IMR-90 (cell line): ENCODE measurements around the gene FOLR2. TPM values are rescaled to one million over a fixed set of nuclear protein-coding genes. Genes with fewer than 3 reads are reported as not detected.

Experiments used
- ATAC-seq: fragments of 200-7000 bp; cut with Tn5 transposase; 2 replicates; pipeline ENCODE4 v1.9.1; 2020; ENCODE audit warnings: low read depth, mild to moderate bottlenecking, moderate library complexity
- BruUV-seq: library from RNA; stranded (reverse); fragments of 400-500 nt; replicated peaks from 2 replicates; lab custom pipeline; 2021; lab: Mats Ljungman, UMichigan
- CTCF ChIA-PET: fragments of 300-600 bp; formaldehyde crosslinking; extraction: SDS; loops from one replicate; lab custom pipeline; 2021; ENCODE audit warnings: antibody characterized with exemption; lab: Yijun Ruan, JAX
- POLR2A ChIA-PET: fragments of 300-600 bp; sonication (Branson Sonifier 250); formaldehyde crosslinking; loops from one replicate; lab custom pipeline; 2022; ENCODE audit warnings: antibody characterized with exemption; ENCODE audit not compliant: unreplicated experiment; lab: Charles Lee
- DNase-seq: peaks from one replicate; pipeline ENCODE4 v3.0.0; 2013
- H2AFZ ChIP-seq: replicated peaks from 2 replicates; pipeline ENCODE3; 2013; ENCODE audit warnings: low read length, mild to moderate bottlenecking; ENCODE audit not compliant: poor library complexity
- H2AK5ac ChIP-seq: 2 replicates; pipeline ENCODE4 v1.6.1; 2013; ENCODE audit warnings: low read depth, low read length, inconsistent platforms
- H2AK9ac ChIP-seq: replicated peaks from 2 replicates; pipeline ENCODE3; 2013; ENCODE audit warnings: mild to moderate bottlenecking, low read depth, low read length, moderate library complexity; ENCODE audit not compliant: poor library complexity
- H2BK120ac ChIP-seq: 2 replicates; pipeline ENCODE4 v1.6.1; 2013; ENCODE audit warnings: low read depth, low read length, inconsistent platforms
- H2BK15ac ChIP-seq: 3 replicates; pipeline ENCODE4 v1.6.1; 2013; ENCODE audit warnings: low read depth, low read length, inconsistent platforms
- H2BK20ac ChIP-seq: 2 replicates; pipeline ENCODE4 v1.6.1; 2013; ENCODE audit warnings: low read depth, mild to moderate bottlenecking, inconsistent platforms, low read length, moderate library complexity
- H2BK5ac ChIP-seq: 2 replicates; pipeline ENCODE4 v1.6.1; 2013; ENCODE audit warnings: mild to moderate bottlenecking, low read depth, low read length, inconsistent platforms; ENCODE audit not compliant: poor library complexity, severe bottlenecking
- H3K14ac ChIP-seq: replicated peaks from 2 replicates; pipeline ENCODE4 v1.6.1; 2013; ENCODE audit warnings: low read depth, low read length, inconsistent platforms
- H3K18ac ChIP-seq: 2 replicates; pipeline ENCODE4 v1.6.1; 2013; ENCODE audit warnings: low read depth, low read length, control low read depth
- H3K23ac ChIP-seq: 2 replicates; pipeline ENCODE4 v1.6.1; 2013; ENCODE audit warnings: low read depth, low read length, inconsistent platforms
- H3K27ac ChIP-seq: 2 replicates; pipeline ENCODE4 v1.5.1; 2013; ENCODE audit warnings: mild to moderate bottlenecking, control low read depth, low read length; ENCODE audit not compliant: insufficient read depth
- H3K27me3 ChIP-seq: 2 replicates; pipeline ENCODE4 v1.6.1; 2013; ENCODE audit warnings: low read length; ENCODE audit not compliant: control insufficient read depth, insufficient read depth
- H3K36me3 ChIP-seq: 2 replicates; pipeline ENCODE4 v1.6.1; 2013; ENCODE audit warnings: low read length, mixed read lengths; ENCODE audit not compliant: control insufficient read depth, insufficient read depth
- H3K4ac ChIP-seq: 2 replicates; pipeline ENCODE4 v1.6.1; 2013; ENCODE audit warnings: low read depth, low read length, inconsistent platforms
- H3K4me1 ChIP-seq: 2 replicates; pipeline ENCODE4 v1.6.1; 2013; ENCODE audit warnings: low read length, mixed read lengths; ENCODE audit not compliant: control insufficient read depth, insufficient read depth
- H3K4me2 ChIP-seq: 2 replicates; pipeline ENCODE4 v1.6.1; 2013; ENCODE audit warnings: low read depth, mild to moderate bottlenecking, control low read depth, low read length, moderate library complexity
- H3K4me3 ChIP-seq: 2 replicates; pipeline ENCODE4 v1.5.1; 2013; ENCODE audit warnings: low read depth, mild to moderate bottlenecking, control low read depth, low read length, moderate library complexity; ENCODE audit not compliant: insufficient read depth
- H3K56ac ChIP-seq: 2 replicates; pipeline ENCODE4 v1.6.1; 2013; ENCODE audit warnings: low read length, inconsistent platforms; ENCODE audit not compliant: insufficient read depth; ENCODE audit errors: extremely low read depth
- H3K79me1 ChIP-seq, 2 experiments: 2 replicates each; pipeline ENCODE4 v1.6.1; 2013; ENCODE audit warnings: low read length in 2 of 2, inconsistent platforms in 1 of 2, low read depth in 1 of 2
- H3K9ac ChIP-seq: 2 replicates; pipeline ENCODE4 v1.6.1; 2013; ENCODE audit warnings: low read depth, low read length, control low read depth
- H3K9me1 ChIP-seq: 2 replicates; pipeline ENCODE4 v1.6.1; 2013; ENCODE audit warnings: low read length, inconsistent platforms; ENCODE audit not compliant: insufficient read depth
- H3K9me3 ChIP-seq: 2 replicates; pipeline ENCODE4 v1.6.1; 2013; ENCODE audit warnings: low read length; ENCODE audit not compliant: control insufficient read depth, insufficient read depth
- H4K20me1 ChIP-seq: 2 replicates; pipeline ENCODE4 v1.6.1; 2013; ENCODE audit warnings: low read length, inconsistent platforms; ENCODE audit not compliant: insufficient read depth
- H4K5ac ChIP-seq: 2 replicates; pipeline ENCODE4 v1.6.1; 2013; ENCODE audit warnings: mild to moderate bottlenecking, low read depth, low read length, control low read depth
- H4K8ac ChIP-seq, 2 experiments: 2 replicates each; pipeline ENCODE4 v1.6.1; 2013; ENCODE audit warnings: low read depth in 2 of 2, low read length in 2 of 2, control low read depth in 1 of 2, inconsistent platforms in 1 of 2
- H4K91ac ChIP-seq: 2 replicates; pipeline ENCODE4 v1.6.1; 2013; ENCODE audit warnings: low read depth, low read length, inconsistent platforms; ENCODE audit not compliant: insufficient read depth
- BHLHE40 ChIP-seq: fragments of 150-350 bp; IDR thresholded peaks from 2 replicates; pipeline ENCODE4 v1.6.1; 2016; ENCODE audit warnings: mild to moderate bottlenecking, low read depth, low read length
- CEBPB ChIP-seq: IDR thresholded peaks from 2 replicates; pipeline ENCODE4 v1.6.1; 2012; ENCODE audit warnings: low read depth, low read length, improper control_type of control experiment
- CHD1 ChIP-seq: IDR thresholded peaks from 2 replicates; pipeline ENCODE4 v1.6.1; 2012; ENCODE audit warnings: low read depth, low read length, improper control_type of control experiment
- FOS ChIP-seq: fragments of 150-350 bp; IDR thresholded peaks from 2 replicates; pipeline ENCODE4 v1.6.1; 2016; ENCODE audit warnings: low read depth, low read length
- MAFK ChIP-seq: IDR thresholded peaks from 2 replicates; pipeline ENCODE4 v1.6.1; 2012; ENCODE audit warnings: low read depth, low read length, improper control_type of control experiment
- MAZ ChIP-seq: IDR thresholded peaks from 2 replicates; pipeline ENCODE4 v1.6.1; 2012; ENCODE audit warnings: low read depth, mild to moderate bottlenecking, low read length, improper control_type of control experiment, moderate library complexity, borderline replicate concordance
- MXI1 ChIP-seq: IDR thresholded peaks from 2 replicates; pipeline ENCODE4 v1.6.1; 2012; ENCODE audit warnings: low read depth, mild to moderate bottlenecking, low read length, moderate library complexity, borderline replicate concordance
- NFE2L2 ChIP-seq: fragments of 150-350 bp; IDR thresholded peaks from 2 replicates; pipeline ENCODE4 v1.6.1; 2016; ENCODE audit warnings: low read depth, mild to moderate bottlenecking, low read length
- POLR2A ChIP-seq: IDR thresholded peaks from 2 replicates; pipeline ENCODE4 v1.6.1; 2012; ENCODE audit warnings: mild to moderate bottlenecking, low read depth, low read length
- RAD21 ChIP-seq: IDR thresholded peaks from 2 replicates; pipeline ENCODE4 v1.6.1; 2012; ENCODE audit warnings: low read length, improper control_type of control experiment
- RCOR1 ChIP-seq: IDR thresholded peaks from 2 replicates; pipeline ENCODE4 v1.6.1; 2012; ENCODE audit warnings: mild to moderate bottlenecking, low read length, improper control_type of control experiment; ENCODE audit not compliant: insufficient replicate concordance
- SMC3 ChIP-seq: fragments of 150-350 bp; IDR thresholded peaks from 2 replicates; pipeline ENCODE4 v1.6.1; 2016; ENCODE audit warnings: low read depth, mild to moderate bottlenecking, antibody characterized with exemption, low read length, moderate library complexity
- WGBS, 2 experiments: methylation state at CpG; one replicate each; pipeline versions ENCODE4 v1.1.5 to v1.1.7; 2013; ENCODE audit warnings: missing lambda C conversion rate in 2 of 2; ENCODE audit not compliant: insufficient read length in 1 of 2; ENCODE audit errors: extremely low coverage in 2 of 2; 5-methylcytosine and 5-hydroxymethylcytosine counted together
- dilution Hi-C: fragments of 300-500 bp; cut with HindIII; formaldehyde crosslinking; loops from one replicate; pipeline ENCODE4 v1.14.3; 2018; ENCODE audit warnings: low sequenced_read_pairs; ENCODE audit not compliant: unreplicated experiment
- in situ Hi-C: fragments of 300-500 bp; cut with MboI; formaldehyde crosslinking; loops from 3 replicates; pipeline ENCODE4 v1.14.3; 2019; ENCODE audit warnings: low sequenced_read_pairs, inconsistent platforms, mixed read lengths
- intact Hi-C: fragments of 100-400 bp; cut with micrococcal nuclease; formaldehyde crosslinking; loops from 2 replicates; pipeline ENCODE4 v1.10.0; 2022
- polyA plus RNA-seq, 3 experiments: library from polyadenylated mRNA; depleted of rRNA; stranded (reverse); fragments of >200 nt; gene quantifications; 2 replicates each; pipeline ENCODE4 v1.2.3, GENCODE V29; 2012; ENCODE audit warnings: low replicate concordance in 1 of 3
- total RNA-seq: library from RNA; depleted of rRNA; stranded (reverse); fragments of >200 nt; gene quantifications from 2 replicates; pipeline ENCODE4 v1.2.3, GENCODE V29; 2012
- TF ChIP-seq, protein P1 (sequence below): conservative IDR thresholded peaks from 2 replicates; pipeline ENCODE4 v1.5.1; 2012; ENCODE audit warnings: mild to moderate bottlenecking, low read depth, low read length, improper control_type of control experiment

The FOLR2 gene
- total and polyA plus RNA-seq, 2 of the 4 experiments (the other 2 are of a cell fraction): not detected

DNA sequence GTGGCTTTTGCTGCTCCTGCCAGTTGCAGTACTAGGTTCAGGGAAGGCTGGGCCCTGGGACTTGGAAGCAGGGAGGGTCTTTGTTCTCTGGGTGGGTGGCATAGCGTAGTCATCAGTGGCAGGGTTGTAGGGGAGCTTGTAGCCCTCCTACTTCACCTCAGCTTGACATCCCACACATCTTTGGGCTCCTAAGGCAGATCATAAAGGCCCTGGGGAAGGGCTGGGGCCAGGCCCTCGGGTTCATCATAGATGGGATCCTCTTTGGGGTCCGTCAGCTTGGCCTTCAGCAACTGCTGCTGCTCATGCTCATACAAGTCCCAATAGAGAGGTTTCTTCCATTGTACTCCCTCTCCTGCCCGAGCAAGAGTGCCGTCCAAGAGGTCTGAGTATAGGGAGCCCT lies 33.4 kb downstream of the FOLR2 start:
- Histone ChIP-seq H3K4me1 (no peaks in the 10 kb centered on the region), H4K20me1 (0 out of 2 replicates have a peak, but pooled peaks cover 2% of the 10 kb centered on the region), H4K8ac (no peak overlapping the region), H3K79me1 (no peaks in the 10 kb centered on the region), H4K5ac (no peak overlapping the region), H3K27ac (no peak overlapping the region), H3K18ac (no peak overlapping the region), H2AK5ac (no peak overlapping the region), H2AK9ac (no peak overlapping the region), H3K9me3 (peaks cover 5% of the 10 kb centered on the region), H3K9ac (no peak overlapping the region), H2BK15ac (no peak overlapping the region), H2BK20ac (no peak overlapping the region), H3K4me3 (no peak overlapping the region), H3K14ac (no peak overlapping the region), H3K9me1 (no peaks in the 10 kb centered on the region), H3K36me3 (no peaks in the 10 kb centered on the region), H2BK5ac (no peak overlapping the region), H2BK120ac (no peak overlapping the region), H2AFZ (no peak overlapping the region), H3K23ac (no peak overlapping the region), H4K91ac (no peak overlapping the region), H3K4me2 (no peak overlapping the region), H3K56ac (no peak overlapping the region), H3K27me3 (peaks cover 82% of the 10 kb centered on the region), H3K4ac (no peak overlapping the region)
- ATAC-seq: no peak
- TF ChIP-seq NFE2L2: no peak
- no peak for TF ChIP-seq POLR2A
- TF ChIP-seq SMC3: no peak
- no peak for TF ChIP-seq RCOR1
- TF ChIP-seq RAD21: no peak
- no peak for TF ChIP-seq MAZ
- TF ChIP-seq CHD1: no peak
- no peak for TF ChIP-seq FOS
- no peak for TF ChIP-seq BHLHE40
- no peak for TF ChIP-seq CEBPB
- TF ChIP-seq MAFK: no peak
- TF ChIP-seq, protein P1, sequence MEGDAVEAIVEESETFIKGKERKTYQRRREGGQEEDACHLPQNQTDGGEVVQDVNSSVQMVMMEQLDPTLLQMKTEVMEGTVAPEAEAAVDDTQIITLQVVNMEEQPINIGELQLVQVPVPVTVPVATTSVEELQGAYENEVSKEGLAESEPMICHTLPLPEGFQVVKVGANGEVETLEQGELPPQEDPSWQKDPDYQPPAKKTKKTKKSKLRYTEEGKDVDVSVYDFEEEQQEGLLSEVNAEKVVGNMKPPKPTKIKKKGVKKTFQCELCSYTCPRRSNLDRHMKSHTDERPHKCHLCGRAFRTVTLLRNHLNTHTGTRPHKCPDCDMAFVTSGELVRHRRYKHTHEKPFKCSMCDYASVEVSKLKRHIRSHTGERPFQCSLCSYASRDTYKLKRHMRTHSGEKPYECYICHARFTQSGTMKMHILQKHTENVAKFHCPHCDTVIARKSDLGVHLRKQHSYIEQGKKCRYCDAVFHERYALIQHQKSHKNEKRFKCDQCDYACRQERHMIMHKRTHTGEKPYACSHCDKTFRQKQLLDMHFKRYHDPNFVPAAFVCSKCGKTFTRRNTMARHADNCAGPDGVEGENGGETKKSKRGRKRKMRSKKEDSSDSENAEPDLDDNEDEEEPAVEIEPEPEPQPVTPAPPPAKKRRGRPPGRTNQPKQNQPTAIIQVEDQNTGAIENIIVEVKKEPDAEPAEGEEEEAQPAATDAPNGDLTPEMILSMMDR: no peak
- TF ChIP-seq MXI1: no peak
- intact Hi-C loops (no loop called here), in situ Hi-C loops (no loop called here), dilution Hi-C loops (no loop called here)
- CTCF ChIA-PET: no interaction called here
- WGBS, 2 experiments: no CpG with 5 or more reads among the region's 5 CpGs
- no TSS peak for BruUV-seq
- POLR2A ChIA-PET: no interaction called here
- no peak for DNase-seq
